A204.1 (cell line): ENCODE measurements around the gene MCAT.
"Not testable (repeated sequence)": the region's sequence is repeated elsewhere in the genome, so short reads cannot be mapped to it uniquely, and the experiment has no call there.

Experiments
- FAIRE-seq: peaks from 2 replicates; lab custom pipeline; 2012; peaks lifted over from hg19 to GRCh38; lab: Jason Lieb, UNC

The MCAT gene

DNA sequence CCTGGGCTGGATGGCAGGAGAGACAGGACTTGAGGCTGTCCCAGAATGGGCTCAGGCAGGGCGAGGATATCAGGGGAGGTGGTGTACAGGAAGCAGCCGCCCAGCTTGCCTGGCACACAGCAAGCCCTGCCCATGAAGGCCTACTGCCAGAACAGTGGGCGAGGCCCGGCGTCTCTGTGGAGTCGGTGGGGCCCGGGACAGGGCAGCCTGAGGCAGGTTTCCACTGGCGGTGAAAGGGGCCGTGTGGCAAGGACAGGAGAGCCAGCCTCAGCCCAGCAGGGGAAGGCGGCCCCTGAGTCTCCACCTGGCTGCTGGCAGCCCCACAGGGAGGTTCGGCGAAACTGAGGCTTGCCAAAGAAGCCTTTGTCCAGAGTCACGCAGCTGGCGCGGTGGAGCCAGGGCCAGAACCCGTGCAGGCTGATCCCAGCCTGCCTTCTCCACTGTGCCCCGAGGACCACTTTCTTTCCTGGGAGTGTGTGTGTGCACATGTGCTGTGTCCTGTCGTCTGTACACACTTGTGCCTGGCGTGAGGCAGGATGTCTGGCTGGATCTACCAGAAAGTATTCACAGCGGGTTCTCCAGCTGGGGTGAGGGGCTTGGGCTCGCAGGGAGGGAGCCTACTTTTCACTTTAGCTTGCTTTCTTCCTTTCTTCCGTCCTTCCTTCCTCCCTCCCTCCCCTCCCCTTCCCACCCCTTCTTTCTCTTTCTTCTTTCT, 9.3 kb upstream of the MCAT start:
- FAIRE-seq, result no peak

- no peak for FAIRE-seq
Measured at GRCh38 chr22:43152003-43152356, 8.8 kb upstream of the MCAT start.

GRCh38 chr22:43151251-43152002, 8.2 kb upstream of the MCAT start, which contains the start of gene TSPO:
Gene TSPO (plus strand): TSS chr22:43151559. CDS start chr22:43159239, 7,680 bp downstream.
- FAIRE-seq, result no peak

- FAIRE-seq, result no peak
Measured at GRCh38 chr22:43150731-43151206, 7.6 kb upstream of the MCAT start.

GRCh38 chr22:43148581-43148980, 5.4 kb upstream of the MCAT start:
- FAIRE-seq, result no peak

- FAIRE-seq, result no peak
Measured at GRCh38 chr22:43147821-43148220, 4.6 kb upstream of the MCAT start.

DNA sequence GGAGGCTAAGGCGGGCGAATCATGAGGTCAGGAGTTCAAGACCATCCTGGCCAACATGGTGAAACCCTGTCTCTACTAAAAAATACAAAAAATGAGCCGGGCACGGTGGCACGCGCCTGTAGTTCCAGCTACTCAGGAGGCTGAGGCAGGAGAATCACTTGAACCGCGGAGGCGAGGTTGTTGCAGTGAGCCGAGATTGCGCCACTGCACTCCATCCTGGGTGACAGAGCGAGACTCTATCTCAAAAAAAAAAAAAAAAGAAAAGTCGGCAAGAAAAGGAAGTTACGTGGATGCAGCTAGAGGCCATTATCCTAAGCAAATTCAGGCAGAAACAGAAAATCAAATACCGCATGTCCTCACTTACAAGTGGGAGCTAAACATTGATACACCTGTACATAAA, 3.1 kb upstream of the MCAT start:
- FAIRE-seq, result not testable (repeated sequence)

DNA sequence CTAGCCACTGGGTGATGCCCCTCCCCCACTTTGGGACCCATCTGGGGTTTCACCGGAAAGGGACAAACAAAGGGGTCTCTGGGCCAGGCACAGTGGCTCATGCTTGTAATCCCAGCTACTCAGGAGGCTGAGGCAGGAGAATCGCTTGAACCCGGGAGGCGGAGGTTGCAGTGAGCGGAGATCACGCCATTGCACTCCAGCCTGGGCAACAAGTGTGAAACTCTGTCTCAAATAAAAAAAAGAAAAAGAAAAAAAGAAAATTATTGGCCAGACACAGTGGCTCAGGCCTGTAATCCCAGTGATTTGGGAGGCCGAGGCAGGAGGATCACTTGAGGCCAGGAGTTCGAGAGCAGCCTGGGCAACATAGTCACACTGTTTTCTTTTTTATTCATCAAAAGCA, 2.2 kb upstream of the MCAT start:
- FAIRE-seq, result not testable (repeated sequence)

DNA sequence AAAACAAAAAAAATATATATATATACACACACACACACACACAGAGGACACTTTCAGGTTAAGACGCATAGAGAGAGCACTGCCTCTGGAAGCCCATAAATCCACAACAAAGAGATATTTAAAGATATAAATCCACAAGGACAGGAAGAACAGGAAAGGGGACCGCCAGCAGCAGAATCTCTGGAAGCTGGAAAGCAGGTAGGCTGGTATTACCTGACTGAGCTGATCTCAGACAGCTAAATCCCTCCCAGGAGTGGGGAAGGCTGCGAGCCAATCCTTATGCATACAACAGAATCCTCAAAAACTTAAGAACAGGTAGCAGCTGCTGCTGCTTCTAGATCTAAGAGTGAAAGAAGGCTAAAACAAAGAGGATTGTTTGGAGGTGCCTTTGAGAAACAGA, 1.8 kb upstream of the MCAT start:
- FAIRE-seq, result no peak

DNA sequence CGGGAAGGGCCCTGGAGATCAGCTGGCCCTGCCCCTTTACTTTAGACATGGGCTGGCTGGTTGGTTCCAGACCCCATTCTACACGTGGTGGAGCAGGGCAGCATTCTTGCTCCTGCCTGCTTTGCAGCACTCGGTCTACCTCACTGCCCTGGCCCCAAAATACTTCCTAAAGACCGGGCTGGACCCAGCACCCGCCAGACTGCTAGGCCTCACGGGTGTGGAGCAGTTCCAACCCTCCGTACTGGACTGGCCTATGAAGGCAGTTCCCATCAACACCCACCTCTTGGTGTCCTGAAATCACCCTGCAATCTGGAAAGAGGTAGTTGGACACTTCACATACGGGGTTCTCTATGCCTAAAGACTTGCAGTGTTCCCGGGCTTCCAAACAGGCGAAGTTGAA, 6.4 kb downstream of the MCAT start:
- FAIRE-seq, result no peak

- FAIRE-seq, result no peak
Measured at GRCh38 chr22:43136255-43136654, 6.9 kb downstream of the MCAT start.

- no peak for FAIRE-seq
Measured at GRCh38 chr22:43135565-43135964, 7.6 kb downstream of the MCAT start.

- no peak for FAIRE-seq
Measured at GRCh38 chr22:43134553-43134952, 8.6 kb downstream of the MCAT start.

GRCh38 chr22:43133401-43133800, 9.8 kb downstream of the MCAT start:
- no peak for FAIRE-seq

DNA sequence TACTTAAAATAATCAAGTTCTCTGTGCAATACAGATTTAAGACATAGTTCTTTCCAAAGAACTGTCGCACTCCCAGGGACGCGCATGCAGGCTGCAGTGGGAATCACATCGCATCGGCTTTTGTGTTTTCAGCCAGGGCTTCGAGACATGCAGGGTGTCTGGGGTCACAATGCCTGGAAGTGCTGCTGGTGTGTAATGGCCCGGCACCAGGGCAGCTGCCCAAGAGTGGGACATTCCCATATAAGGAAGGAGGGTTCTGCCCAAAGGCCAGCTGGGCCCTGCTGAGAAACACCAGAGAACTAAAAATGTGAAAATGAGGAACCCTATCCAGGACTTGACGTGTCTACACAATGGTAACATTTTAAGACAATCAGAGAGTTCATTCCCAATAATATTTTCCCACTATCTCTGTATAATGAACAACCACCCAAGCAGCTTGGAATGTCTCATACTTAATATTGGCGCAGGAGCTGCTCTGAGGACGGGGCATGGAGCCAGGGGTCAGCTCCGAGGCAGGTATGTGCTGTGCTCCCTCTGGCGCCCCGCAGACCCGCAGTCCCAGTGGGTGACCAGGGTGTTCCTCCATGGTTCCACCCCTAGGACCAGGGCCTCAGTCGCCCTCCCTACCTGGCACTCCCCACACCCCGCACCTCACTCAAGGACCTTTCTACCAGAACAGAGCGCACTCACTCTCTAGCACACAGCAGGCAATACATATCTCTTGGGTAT, 11.3 kb downstream of the MCAT start:
- no peak for FAIRE-seq

DNA sequence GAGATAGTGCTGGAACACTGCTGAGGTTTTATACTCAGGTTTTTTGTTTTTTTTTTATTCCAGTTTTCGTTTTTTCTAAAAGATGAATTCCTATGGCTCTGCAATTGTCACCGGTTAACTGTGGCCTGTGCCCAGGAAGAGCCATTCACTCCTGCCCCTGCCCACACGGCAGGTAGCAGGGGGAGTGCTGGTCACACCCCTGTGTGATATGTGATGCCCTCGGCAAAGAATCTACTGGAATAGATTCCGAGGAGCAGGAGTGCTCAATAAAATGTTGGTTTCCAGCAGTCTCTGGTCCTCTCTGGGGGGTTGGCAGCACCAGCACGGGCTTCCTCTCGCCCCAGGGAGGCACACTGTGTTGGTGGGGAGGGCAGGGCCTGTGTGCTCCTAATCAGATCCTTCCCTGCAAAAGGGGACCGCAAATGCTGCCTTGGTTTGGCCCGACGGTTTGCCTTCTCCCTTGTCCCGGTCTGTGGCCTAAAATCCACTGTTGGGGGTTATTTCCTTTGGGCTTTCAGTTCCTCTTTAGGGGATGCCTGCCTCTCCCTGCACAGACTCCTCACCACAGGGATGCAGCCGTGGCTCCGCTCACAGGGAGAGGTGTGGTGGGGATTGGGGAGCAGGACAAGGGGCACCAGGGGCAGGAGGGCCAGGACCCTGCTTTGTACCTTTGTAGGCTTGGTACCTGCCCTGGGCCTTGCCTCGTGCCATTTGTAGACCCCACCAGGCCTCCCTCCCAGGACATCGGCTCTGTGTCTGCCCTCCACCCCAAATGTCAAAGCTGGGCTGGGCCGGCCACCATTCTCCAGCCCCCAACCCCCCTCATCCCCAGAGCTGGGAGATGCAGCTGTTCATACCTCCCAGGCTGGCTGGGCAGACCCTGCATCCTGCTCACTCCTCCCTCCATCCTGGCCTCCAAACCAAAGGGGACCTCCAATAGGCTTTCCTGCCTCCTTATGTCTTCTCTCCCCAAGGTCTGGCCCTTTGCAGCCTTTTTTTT, 13.5 kb downstream of the MCAT start:
- no peak for FAIRE-seq

DNA sequence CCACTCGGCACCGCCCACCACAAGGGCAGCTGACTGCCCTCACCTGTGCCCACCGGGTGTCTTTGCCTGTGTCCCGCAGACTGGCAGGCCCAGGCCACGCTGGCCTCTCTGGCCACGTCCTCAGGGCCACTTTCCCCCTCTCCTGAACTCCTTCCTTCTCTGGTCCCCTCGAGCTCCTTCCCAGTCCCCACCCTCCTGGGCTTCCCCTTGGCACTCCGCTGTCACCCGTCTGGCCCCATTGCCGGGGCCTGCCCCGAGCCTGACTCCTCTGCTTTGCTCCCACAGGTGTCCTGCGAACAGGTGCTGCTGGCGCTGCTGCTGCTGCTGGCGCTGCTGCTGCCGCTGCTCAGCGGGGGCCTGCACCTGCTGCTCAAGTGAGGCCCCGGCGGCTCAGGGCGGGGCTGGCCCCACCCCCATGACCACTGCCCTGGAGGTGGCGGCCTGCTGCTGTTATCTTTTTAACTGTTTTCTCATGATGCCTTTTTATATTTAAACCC, 14.2 kb downstream of the MCAT start:
- FAIRE-seq, result no peak

DNA sequence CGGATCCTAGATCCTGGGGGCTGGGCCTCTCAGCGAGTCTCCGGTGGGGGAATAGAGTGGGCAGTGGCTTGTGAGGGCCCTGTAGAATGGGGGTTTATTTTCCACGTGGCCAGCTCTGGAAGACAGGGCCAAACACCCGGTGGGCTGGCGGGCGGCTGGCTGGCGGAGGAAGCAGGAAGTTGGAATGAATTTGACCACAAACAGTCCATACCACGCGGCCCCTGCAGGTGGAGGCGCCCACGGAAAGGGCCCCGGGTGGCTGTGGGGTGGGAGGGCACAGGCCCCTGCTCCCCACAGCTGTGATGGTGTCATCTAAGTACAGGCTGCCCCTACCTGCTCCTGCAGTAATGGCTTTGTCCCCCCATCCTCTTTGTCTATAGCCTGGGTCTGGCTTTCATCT, 15.1 kb downstream of the MCAT start:
- no peak for FAIRE-seq

DNA sequence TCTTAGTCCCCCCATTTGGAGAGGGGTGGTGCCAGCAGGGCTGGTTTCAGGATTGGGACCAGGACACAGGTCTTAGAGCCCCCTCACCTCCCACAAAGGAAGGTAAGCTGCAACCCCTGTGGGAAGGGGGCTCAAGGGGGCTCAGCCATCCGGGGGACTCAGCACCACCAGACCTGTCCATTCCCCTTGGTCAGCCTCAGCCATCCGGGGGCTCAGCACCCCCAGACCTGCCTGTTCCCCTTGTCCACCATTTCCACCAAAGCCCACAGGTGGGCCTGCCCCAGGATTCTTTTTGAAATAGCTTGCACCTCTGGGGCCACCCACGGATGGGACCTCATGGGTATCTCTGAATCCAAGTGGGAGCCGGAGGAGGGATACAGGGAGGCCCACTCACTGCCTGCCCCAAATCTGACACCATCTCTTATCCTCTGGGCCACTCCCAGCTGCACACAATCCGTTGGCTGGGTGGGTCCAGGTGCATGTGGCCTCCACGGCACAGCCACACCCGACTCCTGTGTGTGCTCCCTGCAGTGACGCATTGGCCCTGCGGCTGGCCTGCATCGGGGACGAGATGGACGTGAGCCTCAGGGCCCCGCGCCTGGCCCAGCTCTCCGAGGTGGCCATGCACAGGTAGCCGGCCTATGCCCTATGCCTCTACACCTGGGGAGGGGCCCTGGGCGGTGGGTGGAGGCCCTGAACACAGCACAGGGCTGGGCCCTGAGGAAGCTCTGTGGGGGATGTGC, 15.9 kb downstream of the MCAT start:
- no peak for FAIRE-seq

DNA sequence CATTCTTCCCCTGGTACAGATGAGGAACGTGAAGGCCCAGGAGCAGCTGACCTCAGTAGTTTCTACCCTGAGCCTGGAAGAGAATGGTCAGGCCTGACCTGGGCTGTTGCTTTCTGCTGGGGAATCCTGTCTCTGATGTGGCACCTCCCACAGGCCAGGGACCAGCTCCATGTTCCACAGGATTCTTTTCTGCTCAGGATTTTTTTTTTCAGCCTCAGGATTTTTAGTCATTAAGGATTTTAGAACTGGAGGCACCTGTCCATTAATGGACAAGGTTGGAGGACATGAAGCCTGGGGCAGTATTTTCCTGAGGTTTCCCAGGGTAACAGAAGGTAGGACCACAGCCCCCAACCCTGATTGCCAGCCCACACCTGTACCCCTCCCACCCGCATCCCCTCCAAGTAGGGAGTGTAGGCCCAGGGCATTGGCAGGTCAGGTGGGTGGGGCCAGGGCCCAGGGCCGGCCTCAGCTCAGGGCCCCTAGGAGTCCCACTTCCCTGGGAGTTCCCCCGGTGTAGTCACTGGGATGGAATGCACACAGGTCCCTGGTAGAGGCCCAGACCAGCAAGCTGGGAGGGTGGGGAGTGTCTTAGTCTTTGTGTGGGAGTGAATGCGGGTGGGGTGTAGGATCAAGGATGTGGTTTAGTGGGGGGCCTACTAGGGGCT, 16.6 kb downstream of the MCAT start:
- FAIRE-seq, result no peak
